ENCODE results near the gene MPL.

DNA sequence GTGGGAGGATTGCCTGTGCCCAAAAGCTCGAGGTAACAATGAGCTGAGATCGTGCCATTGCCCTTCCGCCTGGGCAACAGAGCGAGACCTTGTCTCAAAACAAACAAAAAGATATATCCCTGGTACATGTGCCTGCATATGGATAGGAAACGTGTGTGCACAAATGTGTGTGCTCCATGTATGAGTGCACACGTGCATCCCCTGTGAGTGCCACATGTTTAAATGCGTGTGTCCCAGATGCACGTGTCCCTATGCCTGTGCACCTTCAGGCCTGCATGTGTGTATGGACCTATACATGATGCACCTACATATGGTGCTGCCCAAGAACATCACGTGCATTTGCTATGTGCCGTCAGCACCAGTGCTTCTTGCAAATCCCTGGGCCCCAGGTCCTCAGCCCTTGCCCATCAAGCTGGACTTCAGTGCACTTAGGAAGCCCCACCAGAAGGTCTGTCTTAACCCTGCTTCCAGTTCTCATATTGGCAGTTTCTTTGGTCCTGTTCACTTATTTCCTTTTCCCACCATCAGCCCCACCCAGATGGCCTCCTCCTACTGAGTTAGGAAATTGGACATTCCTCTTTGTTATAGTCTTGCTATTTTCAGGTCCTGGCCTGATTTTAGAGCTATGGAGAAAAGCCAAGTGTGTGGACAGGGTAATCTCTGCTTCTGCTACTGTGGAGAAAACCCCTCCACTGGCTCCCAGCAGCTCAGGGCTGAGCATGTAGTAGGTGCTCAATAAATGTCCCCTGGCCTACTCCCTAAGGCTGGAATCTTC lies 21.5 kb upstream of the MPL start:
- TF ChIP-seq CTCF (IDR thresholded peaks at IDR 0.05; ENCODE audit: poor library complexity) (no peak), EZH2phosphoT487 (IDR thresholded peaks at IDR 0.05; ENCODE audit: low read depth, severe bottlenecking, unreplicated experiment) (no peak), EZH2 (IDR thresholded peaks at IDR 0.05; ENCODE audit: borderline replicate concordance) (no peak)

All from hepatocyte (in vitro differentiated cells).